SK-N-SH (cell line): ENCODE results near the gene IFNG-AS1. TPM values are rescaled to one million over a fixed set of nuclear protein-coding genes. Genes with fewer than 3 reads are reported as not detected.

Source experiments
- CTCF ChIA-PET: fragments of 300-600, 350-600 bp; formaldehyde crosslinking; extraction: SDS; loops from one replicate; lab custom pipeline; 2021; lab: Yijun Ruan, JAX
- POLR2A ChIA-PET: fragments of 350-600 bp; sonication (Branson Sonifier 250); formaldehyde crosslinking; extraction: SDS; loops from one replicate; lab custom pipeline; 2020; ENCODE audit warnings: antibody characterized with exemption, inconsistent platforms; lab: Yijun Ruan, JAX
- DNase-seq: peaks from one replicate; pipeline ENCODE4 v3.0.0; 2012
- H2AFZ ChIP-seq: fragments of 200-600 bp; sonication (generic); 2 replicates; pipeline ENCODE4 v1.8.1; 2016; ENCODE audit warnings: antibody characterized with exemption, mild to moderate bottlenecking, low read depth
- H3F3A ChIP-seq: fragments of 200-600 bp; sonication (generic); replicated peaks from 2 replicates; pipeline ENCODE3; 2016; ENCODE audit warnings: antibody characterized with exemption, mild to moderate bottlenecking; ENCODE audit not compliant: insufficient read depth
- H3K27ac ChIP-seq, 2 experiments: fragments of 200-500 bp in 1 of 2; fragments of 200-600 bp in 1 of 2; sonication (Bioruptor generic) in 1 of 2; sonication (generic), shearing (Covaris generic) in 1 of 2; 2 replicates each; pipeline versions ENCODE4 v1.5.1 to v1.6.1; 2014 to 2016; ENCODE audit warnings: low read depth in 2 of 2, inconsistent platforms in 1 of 2, low read length in 1 of 2, mild to moderate bottlenecking in 1 of 2, mixed read lengths in 1 of 2
- H3K27me3 ChIP-seq: fragments of 200-600 bp; sonication (generic), shearing (Covaris generic); 2 replicates; pipeline ENCODE4 v1.6.1; 2016; ENCODE audit warnings: mixed run types; ENCODE audit not compliant: insufficient read depth
- H3K36me3 ChIP-seq, 2 experiments: fragments of 200-500 bp in 1 of 2; fragments of 200-600 bp in 1 of 2; sonication (Bioruptor generic) in 1 of 2; sonication (generic) in 1 of 2; replicated peaks in 1 of 2; 2 replicates each; pipeline versions ENCODE3 to v1.5.1; 2014 to 2016; ENCODE audit warnings: low read length in 1 of 2, mild to moderate bottlenecking in 1 of 2; ENCODE audit not compliant: insufficient read depth in 2 of 2, control insufficient read depth in 1 of 2
- H3K4me1 ChIP-seq, 2 experiments: fragments of 200-500 bp in 1 of 2; fragments of 200-600 bp in 1 of 2; sonication (Bioruptor generic) in 1 of 2; sonication (generic), shearing (Covaris generic) in 1 of 2; 2 replicates each; pipeline versions ENCODE4 v1.5.1 to v1.6.1; 2014 to 2016; ENCODE audit warnings: low read depth in 1 of 2, low read length in 1 of 2, mixed run types in 1 of 2; ENCODE audit not compliant: insufficient read depth in 2 of 2, control insufficient read depth in 1 of 2
- H3K4me2 ChIP-seq: fragments of 200-600 bp; sonication (generic), shearing (Covaris generic); 2 replicates; pipeline ENCODE4 v1.6.1; 2017; ENCODE audit warnings: mixed run types
- H3K4me3 ChIP-seq, 2 experiments: fragments of 200-500 bp in 1 of 2; fragments of 200-600 bp in 1 of 2; sonication (Bioruptor generic) in 1 of 2; sonication (generic), shearing (Covaris generic) in 1 of 2; 2 replicates each; pipeline versions ENCODE4 v1.5.1 to v1.8.1; 2014 to 2016; ENCODE audit warnings: low read depth in 2 of 2, inconsistent platforms in 1 of 2, low read length in 1 of 2, mild to moderate bottlenecking in 1 of 2, mixed read lengths in 1 of 2, moderate library complexity in 1 of 2
- H3K79me2 ChIP-seq: fragments of 200-600 bp; sonication (generic); 2 replicates; pipeline ENCODE4 v1.8.1; 2017; ENCODE audit warnings: mild to moderate bottlenecking; ENCODE audit not compliant: insufficient read depth
- H3K9ac ChIP-seq: fragments of 200-600 bp; sonication (generic); 2 replicates; pipeline ENCODE4 v1.6.1; 2017; ENCODE audit warnings: mixed run types
- H3K9me2 ChIP-seq: fragments of 200-600 bp; sonication (generic); 2 replicates; pipeline ENCODE4 v1.6.1; 2017; ENCODE audit warnings: mixed run types
- H3K9me3 ChIP-seq: fragments of 200-600 bp; sonication (generic); 2 replicates; pipeline ENCODE4 v1.6.1; 2017; ENCODE audit warnings: mixed run types, mild to moderate bottlenecking, moderate library complexity
- H4K20me1 ChIP-seq: fragments of 200-600 bp; sonication (generic); 2 replicates; pipeline ENCODE4 v1.6.1; 2017; ENCODE audit warnings: mild to moderate bottlenecking, mixed run types; ENCODE audit not compliant: insufficient read depth
- CHD2 ChIP-seq: fragments of 150-350 bp; IDR thresholded peaks from 2 replicates; pipeline ENCODE4 v1.6.1; 2018; ENCODE audit warnings: low read length; ENCODE audit not compliant: partially characterized antibody
- CTCF ChIP-seq: fragments of 200-600 bp; sonication (generic); IDR thresholded peaks from 2 replicates; pipeline ENCODE4 v1.6.1; 2017; ENCODE audit warnings: antibody characterized with exemption, mild to moderate bottlenecking, moderate library complexity
- FOSL2 ChIP-seq: IDR thresholded peaks from 2 replicates; pipeline ENCODE4 v1.4.0; 2012; ENCODE audit warnings: low read depth, mild to moderate bottlenecking, moderate library complexity, borderline replicate concordance
- FOXJ3 ChIP-seq: sonication (generic); formaldehyde crosslinking; IDR thresholded peaks from 2 replicates; pipeline ENCODE4 v1.5.1; 2020; ENCODE audit warnings: mild to moderate bottlenecking, missing genetic modification reagents
- FOXM1 ChIP-seq: IDR thresholded peaks from 2 replicates; pipeline ENCODE4 v1.4.0; 2012; ENCODE audit warnings: low read depth, mild to moderate bottlenecking
- GABPA ChIP-seq: IDR thresholded peaks from 2 replicates; pipeline ENCODE4 v1.4.0; 2012; ENCODE audit warnings: low read depth, mild to moderate bottlenecking
- JUND ChIP-seq: IDR thresholded peaks from 2 replicates; pipeline ENCODE4 v1.4.0; 2012
- NFIC ChIP-seq: IDR thresholded peaks from 2 replicates; pipeline ENCODE4 v1.4.0; 2012; ENCODE audit warnings: borderline replicate concordance
- PBX3 ChIP-seq: IDR thresholded peaks from 2 replicates; pipeline ENCODE4; 2012
- RAD21 ChIP-seq: IDR thresholded peaks from 2 replicates; pipeline ENCODE4 v1.6.1; 2012; ENCODE audit warnings: mild to moderate bottlenecking, low read length
- RFX5 ChIP-seq: IDR thresholded peaks from 2 replicates; pipeline ENCODE4 v1.6.1; 2012; ENCODE audit warnings: mild to moderate bottlenecking, improper control_type of control experiment, low read length
- SMC3 ChIP-seq: IDR thresholded peaks from 2 replicates; pipeline ENCODE4 v1.6.1; 2012; ENCODE audit warnings: low read depth, low read length, improper control_type of control experiment
- TCF12 ChIP-seq: IDR thresholded peaks from 2 replicates; pipeline ENCODE4 v1.4.0; 2012
- TEAD4 ChIP-seq: IDR thresholded peaks from 2 replicates; pipeline ENCODE4 v1.4.0; 2012; ENCODE audit warnings: mild to moderate bottlenecking, borderline replicate concordance; ENCODE audit not compliant: insufficient read depth
- USF2 ChIP-seq: fragments of 150-350 bp; IDR thresholded peaks from 2 replicates; pipeline ENCODE4 v1.6.1; 2017; ENCODE audit warnings: antibody characterized with exemption, low read length, low read depth, borderline replicate concordance
- YY1 ChIP-seq: IDR thresholded peaks from 2 replicates; pipeline ENCODE4 v1.4.0; 2012; ENCODE audit warnings: low read depth, mild to moderate bottlenecking
- WGBS: methylation state at CpG from one replicate; pipeline ENCODE4 v1.1.6; 2017; ENCODE audit warnings: low lambda C conversion rate; 5-methylcytosine and 5-hydroxymethylcytosine counted together
- polyA plus RNA-seq, 3 experiments: library from polyadenylated mRNA; depleted of rRNA; stranded (reverse); fragments of >200 nt; gene quantifications; 2 replicates each; pipeline ENCODE4 v1.2.3, GENCODE V29; 2012
- TF ChIP-seq, protein P1 (sequence below): IDR thresholded peaks from 2 replicates; pipeline ENCODE4 v1.4.0; 2012; ENCODE audit warnings: low read depth, borderline replicate concordance
- TF ChIP-seq, protein P2 (sequence below): fragments of 150-350 bp; IDR thresholded peaks from 2 replicates; pipeline ENCODE4 v1.6.1; 2016; ENCODE audit warnings: mild to moderate bottlenecking, low read depth, low read length
- TF ChIP-seq, protein P3 (sequence below): IDR thresholded peaks from 2 replicates; pipeline ENCODE4 v1.6.1; 2012; ENCODE audit warnings: mild to moderate bottlenecking, low read depth, low read length, moderate library complexity

The IFNG-AS1 gene
- polyA plus RNA-seq, 1 of the 3 experiments (the other 2 are of a cell fraction): not detected

- CTCF ChIA-PET: interaction anchor here (1.4 kb wide), 1 partner anchor 15 kb away, joined by 4 read pairs; no protein-coding TSS in a partner anchor
These were observed 31.1 kb upstream of the IFNG-AS1 start for GRCh38 chr12:67958187-67958586.

More at GRCh38 chr12:67958187-67958586, 31.1 kb upstream of the IFNG-AS1 start:
- Histone ChIP-seq H3F3A (no peaks in the 10 kb centered on the region), H3K27ac (no peak overlapping the region), H3K9me3 (no peaks in the 10 kb centered on the region), H3K27me3 (no peaks in the 10 kb centered on the region), H3K9ac (no peak overlapping the region), H3K4me3 (no peak overlapping the region), H3K36me3 (no peaks in the 10 kb centered on the region), H3K79me2 (no peaks in the 10 kb centered on the region), H2AFZ (no peak overlapping the region), H3K4me2 (no peak overlapping the region), H3K4me1 (no peaks in the 10 kb centered on the region), H4K20me1 (no peaks in the 10 kb centered on the region), H3K9me2 (no peaks in the 10 kb centered on the region)
- 49% methylated on average over 4 of the region's 4 CpGs for WGBS
- POLR2A ChIA-PET: no interaction called here
- DNase-seq: no peak
- no peak for TF ChIP-seq FOSL2
- no peak for TF ChIP-seq JUND
- TF ChIP-seq YY1: no peak
- TF ChIP-seq, protein P1, sequence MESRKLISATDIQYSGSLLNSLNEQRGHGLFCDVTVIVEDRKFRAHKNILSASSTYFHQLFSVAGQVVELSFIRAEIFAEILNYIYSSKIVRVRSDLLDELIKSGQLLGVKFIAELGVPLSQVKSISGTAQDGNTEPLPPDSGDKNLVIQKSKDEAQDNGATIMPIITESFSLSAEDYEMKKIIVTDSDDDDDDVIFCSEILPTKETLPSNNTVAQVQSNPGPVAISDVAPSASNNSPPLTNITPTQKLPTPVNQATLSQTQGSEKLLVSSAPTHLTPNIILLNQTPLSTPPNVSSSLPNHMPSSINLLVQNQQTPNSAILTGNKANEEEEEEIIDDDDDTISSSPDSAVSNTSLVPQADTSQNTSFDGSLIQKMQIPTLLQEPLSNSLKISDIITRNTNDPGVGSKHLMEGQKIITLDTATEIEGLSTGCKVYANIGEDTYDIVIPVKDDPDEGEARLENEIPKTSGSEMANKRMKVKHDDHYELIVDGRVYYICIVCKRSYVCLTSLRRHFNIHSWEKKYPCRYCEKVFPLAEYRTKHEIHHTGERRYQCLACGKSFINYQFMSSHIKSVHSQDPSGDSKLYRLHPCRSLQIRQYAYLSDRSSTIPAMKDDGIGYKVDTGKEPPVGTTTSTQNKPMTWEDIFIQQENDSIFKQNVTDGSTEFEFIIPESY: no peak
- no peak for TF ChIP-seq FOXJ3 (CRISPR knock-in tag)
- no peak for TF ChIP-seq TCF12
- no peak for TF ChIP-seq FOXM1
- TF ChIP-seq PBX3: no peak
- no peak for TF ChIP-seq USF2
- no peak for TF ChIP-seq NFIC
- TF ChIP-seq CTCF: no peak
- TF ChIP-seq CHD2: no peak
- TF ChIP-seq RFX5: no peak
- TF ChIP-seq, protein P2, sequence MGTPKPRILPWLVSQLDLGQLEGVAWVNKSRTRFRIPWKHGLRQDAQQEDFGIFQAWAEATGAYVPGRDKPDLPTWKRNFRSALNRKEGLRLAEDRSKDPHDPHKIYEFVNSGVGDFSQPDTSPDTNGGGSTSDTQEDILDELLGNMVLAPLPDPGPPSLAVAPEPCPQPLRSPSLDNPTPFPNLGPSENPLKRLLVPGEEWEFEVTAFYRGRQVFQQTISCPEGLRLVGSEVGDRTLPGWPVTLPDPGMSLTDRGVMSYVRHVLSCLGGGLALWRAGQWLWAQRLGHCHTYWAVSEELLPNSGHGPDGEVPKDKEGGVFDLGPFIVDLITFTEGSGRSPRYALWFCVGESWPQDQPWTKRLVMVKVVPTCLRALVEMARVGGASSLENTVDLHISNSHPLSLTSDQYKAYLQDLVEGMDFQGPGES: no peak
- no peak for TF ChIP-seq SMC3
- TF ChIP-seq TEAD4: no peak
- TF ChIP-seq, protein P3, sequence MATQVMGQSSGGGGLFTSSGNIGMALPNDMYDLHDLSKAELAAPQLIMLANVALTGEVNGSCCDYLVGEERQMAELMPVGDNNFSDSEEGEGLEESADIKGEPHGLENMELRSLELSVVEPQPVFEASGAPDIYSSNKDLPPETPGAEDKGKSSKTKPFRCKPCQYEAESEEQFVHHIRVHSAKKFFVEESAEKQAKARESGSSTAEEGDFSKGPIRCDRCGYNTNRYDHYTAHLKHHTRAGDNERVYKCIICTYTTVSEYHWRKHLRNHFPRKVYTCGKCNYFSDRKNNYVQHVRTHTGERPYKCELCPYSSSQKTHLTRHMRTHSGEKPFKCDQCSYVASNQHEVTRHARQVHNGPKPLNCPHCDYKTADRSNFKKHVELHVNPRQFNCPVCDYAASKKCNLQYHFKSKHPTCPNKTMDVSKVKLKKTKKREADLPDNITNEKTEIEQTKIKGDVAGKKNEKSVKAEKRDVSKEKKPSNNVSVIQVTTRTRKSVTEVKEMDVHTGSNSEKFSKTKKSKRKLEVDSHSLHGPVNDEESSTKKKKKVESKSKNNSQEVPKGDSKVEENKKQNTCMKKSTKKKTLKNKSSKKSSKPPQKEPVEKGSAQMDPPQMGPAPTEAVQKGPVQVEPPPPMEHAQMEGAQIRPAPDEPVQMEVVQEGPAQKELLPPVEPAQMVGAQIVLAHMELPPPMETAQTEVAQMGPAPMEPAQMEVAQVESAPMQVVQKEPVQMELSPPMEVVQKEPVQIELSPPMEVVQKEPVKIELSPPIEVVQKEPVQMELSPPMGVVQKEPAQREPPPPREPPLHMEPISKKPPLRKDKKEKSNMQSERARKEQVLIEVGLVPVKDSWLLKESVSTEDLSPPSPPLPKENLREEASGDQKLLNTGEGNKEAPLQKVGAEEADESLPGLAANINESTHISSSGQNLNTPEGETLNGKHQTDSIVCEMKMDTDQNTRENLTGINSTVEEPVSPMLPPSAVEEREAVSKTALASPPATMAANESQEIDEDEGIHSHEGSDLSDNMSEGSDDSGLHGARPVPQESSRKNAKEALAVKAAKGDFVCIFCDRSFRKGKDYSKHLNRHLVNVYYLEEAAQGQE: no peak
- TF ChIP-seq GABPA: no peak
- no peak for TF ChIP-seq RAD21
